ENCODE measurements around the gene MDN1.
A peak's percentile ranks its signal among the peaks of the same experiment; 100 is the strongest.
"Not testable (repeated sequence)": the region's sequence is repeated elsewhere in the genome, so short reads cannot be mapped to it uniquely, and the experiment has no call there.

MDN1 gene, protein sequence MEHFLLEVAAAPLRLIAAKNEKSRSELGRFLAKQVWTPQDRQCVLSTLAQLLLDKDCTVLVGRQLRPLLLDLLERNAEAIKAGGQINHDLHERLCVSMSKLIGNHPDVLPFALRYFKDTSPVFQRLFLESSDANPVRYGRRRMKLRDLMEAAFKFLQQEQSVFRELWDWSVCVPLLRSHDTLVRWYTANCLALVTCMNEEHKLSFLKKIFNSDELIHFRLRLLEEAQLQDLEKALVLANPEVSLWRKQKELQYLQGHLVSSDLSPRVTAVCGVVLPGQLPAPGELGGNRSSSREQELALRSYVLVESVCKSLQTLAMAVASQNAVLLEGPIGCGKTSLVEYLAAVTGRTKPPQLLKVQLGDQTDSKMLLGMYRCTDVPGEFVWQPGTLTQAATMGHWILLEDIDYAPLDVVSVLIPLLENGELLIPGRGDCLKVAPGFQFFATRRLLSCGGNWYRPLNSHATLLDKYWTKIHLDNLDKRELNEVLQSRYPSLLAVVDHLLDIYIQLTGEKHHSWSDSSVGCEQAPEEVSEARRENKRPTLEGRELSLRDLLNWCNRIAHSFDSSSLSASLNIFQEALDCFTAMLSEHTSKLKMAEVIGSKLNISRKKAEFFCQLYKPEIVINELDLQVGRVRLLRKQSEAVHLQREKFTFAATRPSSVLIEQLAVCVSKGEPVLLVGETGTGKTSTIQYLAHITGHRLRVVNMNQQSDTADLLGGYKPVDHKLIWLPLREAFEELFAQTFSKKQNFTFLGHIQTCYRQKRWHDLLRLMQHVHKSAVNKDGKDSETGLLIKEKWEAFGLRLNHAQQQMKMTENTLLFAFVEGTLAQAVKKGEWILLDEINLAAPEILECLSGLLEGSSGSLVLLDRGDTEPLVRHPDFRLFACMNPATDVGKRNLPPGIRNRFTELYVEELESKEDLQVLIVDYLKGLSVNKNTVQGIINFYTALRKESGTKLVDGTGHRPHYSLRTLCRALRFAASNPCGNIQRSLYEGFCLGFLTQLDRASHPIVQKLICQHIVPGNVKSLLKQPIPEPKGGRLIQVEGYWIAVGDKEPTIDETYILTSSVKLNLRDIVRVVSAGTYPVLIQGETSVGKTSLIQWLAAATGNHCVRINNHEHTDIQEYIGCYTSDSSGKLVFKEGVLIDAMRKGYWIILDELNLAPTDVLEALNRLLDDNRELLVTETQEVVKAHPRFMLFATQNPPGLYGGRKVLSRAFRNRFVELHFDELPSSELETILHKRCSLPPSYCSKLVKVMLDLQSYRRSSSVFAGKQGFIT (N-terminal part only)

DNA sequence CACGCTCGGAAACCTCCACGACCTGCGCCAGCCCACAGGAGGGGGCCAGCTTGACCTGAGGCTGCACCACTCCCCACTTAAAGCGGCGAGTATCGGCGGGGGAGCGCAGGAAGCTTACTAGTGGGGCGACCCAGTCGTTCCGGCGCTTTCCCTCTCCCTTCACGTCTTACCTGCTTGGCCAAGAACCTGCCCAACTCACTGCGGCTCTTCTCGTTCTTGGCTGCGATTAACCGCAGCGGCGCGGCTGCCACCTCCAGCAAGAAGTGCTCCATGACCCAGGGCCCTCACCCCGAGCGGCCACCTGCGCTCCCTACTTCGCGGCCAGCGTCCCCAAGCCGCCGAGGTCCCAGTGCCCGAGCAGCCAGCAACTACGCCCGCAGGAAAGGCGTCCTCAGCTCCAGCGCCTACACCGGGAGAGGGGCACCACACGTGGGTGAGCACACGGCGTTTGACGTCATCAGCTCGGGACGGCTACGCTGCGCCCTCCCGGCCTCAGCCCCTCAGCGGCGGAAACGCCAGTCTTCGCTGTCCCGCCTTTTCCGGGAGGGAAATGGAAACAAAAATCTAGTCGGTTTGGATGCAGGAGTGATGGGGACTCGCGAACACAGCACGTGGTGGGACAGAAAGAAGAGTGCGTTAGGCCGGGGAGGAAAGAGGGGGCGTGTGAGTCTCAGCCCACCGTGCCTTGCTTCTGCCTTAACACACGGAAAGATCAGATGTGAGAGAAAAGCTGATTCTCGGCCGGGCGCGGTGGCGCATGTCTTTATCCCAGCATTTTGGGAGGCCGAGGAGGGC is at the start of gene MDN1:
Gene MDN1 (minus strand): TSS at position 459 of the 795 bp plus-strand sequence. CDS start 187 bp downstream, at position 272.
- DNase-seq (ENCODE audit: low read depth), result peak; percentile 75

- no peak for DNase-seq (ENCODE audit: low read depth)
Observed at GRCh38 chr6:89866024-89866678, 46.6 kb upstream of the MDN1 start.

DNA sequence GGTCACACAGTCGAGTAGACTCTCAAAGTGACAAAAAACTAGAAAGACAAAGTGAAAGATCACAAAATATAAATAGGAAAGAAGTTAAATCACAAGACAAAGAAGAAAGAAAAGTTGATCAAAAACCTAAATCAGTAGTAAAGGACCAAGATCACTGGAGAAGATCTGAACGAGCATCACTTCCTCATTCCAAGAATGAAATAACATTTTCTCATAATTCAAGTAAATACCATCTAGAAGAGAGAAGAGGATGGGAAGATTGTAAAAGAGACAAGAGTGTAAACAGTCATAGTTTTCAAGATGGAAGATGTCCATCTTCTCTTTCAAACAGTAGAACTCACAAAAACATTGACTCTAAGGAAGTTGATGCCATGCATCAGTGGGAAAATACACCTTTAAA is 43.1 kb upstream of the MDN1 start:
- DNase-seq (ENCODE audit: low read depth), result no peak

DNA sequence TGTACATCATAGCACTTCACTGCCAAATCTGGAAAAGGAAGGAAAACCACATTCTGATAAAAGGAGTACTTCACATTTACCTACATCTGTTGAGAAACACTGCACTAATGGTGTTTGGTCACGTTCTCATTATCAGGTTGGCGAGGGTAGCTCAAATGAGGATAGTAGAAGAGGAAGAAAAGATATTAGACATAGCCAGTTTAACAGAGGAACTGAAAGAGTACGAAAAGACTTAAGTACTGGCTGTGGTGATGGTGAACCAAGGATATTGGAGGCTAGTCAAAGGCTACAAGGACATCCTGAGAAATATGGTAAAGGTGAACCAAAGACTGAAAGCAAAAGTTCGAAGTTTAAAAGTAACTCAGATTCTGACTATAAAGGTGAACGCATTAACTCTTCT is 42.7 kb upstream of the MDN1 start:
- no peak for DNase-seq (ENCODE audit: low read depth)

GRCh38 chr6:89859744-89860143 is 40.1 kb upstream of the MDN1 start:
- no peak for DNase-seq (ENCODE audit: low read depth)

DNA sequence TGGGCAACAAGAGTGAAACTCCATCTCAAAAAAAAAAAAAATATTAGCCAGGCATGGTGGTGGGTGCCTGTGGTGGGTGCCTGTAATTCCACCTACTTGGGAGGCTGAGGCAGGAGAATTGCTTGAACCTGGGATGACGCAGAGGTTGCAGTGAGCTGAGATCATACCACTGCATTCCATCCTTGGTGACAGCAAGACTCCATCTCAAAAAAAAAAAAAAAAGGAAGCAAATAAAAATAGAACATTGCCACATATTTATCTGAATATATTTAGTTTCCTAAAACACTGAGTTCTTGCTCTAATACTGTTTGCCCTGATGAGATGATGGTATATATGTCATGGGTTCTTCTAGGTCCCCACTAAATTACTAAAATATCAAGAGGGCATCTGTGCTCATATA is 38.4 kb upstream of the MDN1 start:
- DNase-seq (ENCODE audit: low read depth), result no peak

DNA sequence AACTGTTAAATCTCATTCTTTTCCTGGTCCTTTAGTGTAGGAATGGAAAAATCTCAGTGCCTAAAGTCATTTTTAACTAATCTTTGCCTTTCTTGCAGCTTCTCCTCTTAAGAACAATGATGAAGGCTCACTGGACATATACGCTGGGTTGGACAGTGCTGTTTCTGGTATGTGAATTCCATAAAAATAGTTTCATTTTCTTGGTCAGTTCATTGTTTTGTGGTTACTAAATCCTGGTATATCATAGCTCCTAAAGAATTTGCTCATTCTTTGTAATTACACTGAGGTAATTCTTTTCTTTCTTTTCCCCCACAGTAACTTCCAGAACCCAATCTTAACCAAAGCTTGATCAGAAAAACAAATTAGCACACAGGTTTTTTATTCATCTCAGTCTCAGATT is 33.5 kb upstream of the MDN1 start:
- DNase-seq (ENCODE audit: low read depth), result no peak

DNA sequence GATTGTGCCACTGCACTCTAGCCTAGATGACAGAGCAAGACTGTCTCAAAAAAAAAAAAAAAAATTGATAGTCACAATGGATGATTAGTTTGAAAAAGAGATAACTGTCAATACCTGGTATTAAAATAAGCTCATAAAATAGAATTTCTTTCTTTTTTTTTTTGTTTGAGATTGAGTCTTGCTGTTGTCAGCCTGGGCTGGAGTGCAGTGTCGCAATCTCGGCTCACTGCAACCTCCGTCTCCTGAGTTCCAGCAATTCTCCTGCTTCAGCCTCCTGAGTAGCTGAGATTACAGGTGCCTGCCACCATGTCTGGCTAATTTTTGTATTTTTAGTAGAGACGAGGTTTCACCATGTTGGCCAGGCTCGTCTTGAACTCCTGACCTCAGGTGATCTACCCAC is 27.9 kb upstream of the MDN1 start:
- not testable (repeated sequence) for DNase-seq (ENCODE audit: low read depth)

- no peak for DNase-seq (ENCODE audit: low read depth)
Observed at GRCh38 chr6:89843070-89843469, 23.5 kb upstream of the MDN1 start.

GRCh38 chr6:89842228-89842627 is 22.6 kb upstream of the MDN1 start:
- no peak for DNase-seq (ENCODE audit: low read depth)

GRCh38 chr6:89840538-89840937 is 20.9 kb upstream of the MDN1 start:
- DNase-seq (ENCODE audit: low read depth), result no peak

DNA sequence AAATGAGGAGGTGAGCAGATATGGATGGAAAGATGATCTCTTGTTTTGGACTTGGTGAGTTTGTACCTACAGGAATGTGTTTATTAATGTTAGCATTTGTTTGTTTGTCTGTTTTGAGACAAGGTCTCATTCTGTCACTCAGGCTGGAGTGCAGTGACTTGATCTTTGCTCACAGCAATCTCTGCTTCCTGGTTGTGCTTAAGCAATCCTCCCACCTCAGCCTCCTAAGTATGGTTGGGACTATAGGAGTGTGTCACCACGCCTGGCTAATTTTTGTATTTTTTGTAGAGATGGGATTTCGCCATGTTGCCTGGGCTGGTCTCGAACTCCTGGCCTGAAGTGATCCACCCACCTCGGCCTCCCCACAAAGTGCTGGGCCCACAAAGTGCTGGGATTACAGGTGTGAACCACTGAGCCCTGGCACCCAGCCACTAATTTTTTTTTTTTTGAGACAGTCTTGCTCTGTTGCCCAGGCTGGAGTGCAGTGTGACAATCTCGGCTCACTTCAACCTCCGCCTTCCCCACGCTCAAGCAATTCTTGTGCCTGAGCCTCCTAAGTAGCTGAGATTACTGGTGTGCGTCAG is 17.1 kb upstream of the MDN1 start:
- no peak for DNase-seq (ENCODE audit: low read depth)

DNA sequence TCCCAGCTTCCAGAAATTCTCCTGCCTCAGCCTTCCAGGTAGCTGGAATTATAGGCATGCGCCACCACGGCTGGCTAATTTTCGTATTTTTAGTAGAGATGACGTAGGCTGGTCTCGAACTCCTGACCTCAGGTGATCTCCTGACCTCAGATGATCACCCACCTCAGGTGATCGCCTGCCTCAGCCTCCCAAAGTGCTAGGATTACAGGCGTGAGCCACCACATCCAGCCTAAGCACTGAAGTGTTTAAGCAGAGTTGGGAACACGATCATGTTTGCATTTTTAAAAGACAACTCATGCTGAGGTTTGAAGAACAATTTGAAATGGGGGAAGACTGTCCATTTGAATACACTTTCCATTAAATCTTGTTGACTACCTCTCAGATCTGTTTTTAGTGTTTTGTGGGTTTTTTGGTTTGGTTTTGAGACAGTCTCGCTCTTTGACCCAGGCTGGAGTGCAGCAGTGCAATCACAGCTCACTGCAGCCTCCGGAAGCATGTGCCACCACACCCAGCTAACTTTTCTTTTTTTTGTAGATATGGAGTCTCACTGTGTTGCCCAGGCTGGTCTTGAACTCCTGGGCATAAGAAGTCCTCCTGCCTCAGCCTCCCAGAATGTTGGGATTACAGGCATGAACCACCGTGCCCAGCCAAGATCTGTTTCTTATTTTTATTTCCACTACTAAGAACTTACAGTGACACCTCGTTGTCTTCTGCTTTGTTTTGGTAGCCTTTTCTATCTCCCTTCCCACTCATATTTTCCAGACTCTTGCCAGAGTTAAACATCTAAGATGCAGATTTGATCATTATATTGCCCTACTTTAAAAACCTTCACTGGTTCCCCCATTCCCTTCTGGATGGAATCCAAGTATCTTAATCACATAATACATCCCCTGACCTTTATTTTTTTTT is 15.5 kb upstream of the MDN1 start:
- DNase-seq (ENCODE audit: low read depth), result no peak

DNA sequence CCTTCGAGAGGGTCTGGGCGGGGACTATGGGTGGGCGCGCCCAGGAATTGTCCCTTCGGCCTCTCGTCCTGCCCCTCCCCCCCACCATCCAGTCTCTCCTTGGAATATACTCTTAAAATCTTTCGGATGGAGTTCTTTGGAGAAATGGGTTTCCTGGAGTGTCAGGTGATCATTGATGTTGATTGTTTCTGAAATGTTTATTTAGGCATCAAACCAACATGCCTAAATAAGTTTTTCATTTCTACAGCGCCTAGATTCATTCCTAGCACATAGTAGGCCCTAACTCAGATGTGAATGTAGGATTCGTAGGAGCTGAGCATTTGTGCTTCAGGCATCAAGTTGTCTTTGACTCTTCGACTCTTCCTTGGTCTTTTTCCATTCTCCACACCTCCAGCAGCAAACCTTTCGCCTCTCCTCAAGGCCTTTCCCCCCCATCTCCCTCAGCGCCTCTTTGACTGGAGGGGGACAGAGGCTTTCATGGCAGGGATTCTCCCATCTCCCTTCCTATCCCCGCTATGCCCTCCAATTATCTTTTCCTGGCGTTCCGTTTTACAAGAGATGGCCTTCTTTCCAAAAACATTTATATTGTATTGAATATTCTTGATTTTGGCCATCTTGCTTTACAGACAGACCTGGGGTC is 10.7 kb upstream of the MDN1 start:
- no peak for DNase-seq (ENCODE audit: low read depth)

DNA sequence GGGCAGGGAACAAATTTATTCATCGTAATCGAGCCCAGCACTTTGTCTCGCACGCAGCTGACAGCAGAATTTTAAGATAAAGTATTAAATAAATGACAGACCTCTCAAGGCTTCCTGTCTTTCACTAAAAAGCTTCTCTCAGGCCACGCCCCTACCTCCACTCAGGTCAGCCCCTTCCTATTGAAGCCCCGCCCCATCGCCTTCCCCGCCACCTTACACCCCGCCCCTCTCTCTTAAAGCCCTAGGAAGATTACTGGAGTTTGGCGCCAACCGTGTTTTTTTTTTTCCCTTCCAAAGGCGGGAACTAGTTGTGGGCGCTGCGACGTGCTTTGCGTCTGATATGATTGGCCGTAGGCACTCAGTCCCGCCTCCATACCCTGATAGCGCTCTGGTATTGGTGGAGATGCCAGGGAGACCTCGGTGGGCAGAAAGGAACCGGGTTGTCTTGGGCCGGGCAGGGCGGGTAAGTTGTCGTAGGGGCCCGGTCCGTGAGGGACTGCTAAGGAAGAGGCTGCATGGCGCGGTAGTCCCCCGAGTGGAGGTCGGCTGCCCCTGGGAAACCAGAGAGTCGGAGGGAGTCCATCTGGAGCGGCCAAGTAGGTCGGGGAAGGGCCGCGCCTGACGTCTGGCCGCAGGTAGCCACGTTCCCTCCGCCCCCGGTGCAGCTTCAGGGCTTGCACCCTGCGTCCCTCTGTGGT is 10.0 kb upstream of the MDN1 start, which contains the start of gene CASP8AP2:
Gene CASP8AP2 (plus strand): TSS at position 409 of the 698 bp plus-strand sequence.
- peak; percentile 88 for DNase-seq (ENCODE audit: low read depth)

DNA sequence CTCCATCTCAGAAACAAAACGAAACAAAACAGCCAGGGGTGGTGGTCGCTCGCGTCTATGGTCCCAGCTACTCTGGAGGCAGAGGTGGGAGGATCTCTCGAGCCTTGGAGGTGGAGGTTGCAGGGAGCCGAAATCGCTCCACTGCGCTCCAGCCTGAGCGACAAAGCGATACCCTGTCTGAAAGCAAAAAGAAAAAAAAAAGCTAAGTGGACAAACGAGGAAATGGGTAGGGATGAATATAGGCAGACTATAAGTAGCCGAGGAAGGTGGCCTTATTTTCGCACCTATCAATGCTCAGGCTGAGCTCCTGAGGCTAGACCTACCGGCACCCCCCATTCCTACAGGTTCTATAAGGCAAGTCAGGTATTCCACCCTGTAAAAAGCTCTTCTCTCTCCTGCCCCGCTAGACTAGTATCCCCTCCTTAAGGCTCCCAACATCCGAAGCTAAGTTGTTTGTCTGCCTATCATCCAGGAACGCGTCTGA is 9.4 kb upstream of the MDN1 start:
- DNase-seq (ENCODE audit: low read depth), result no peak

DNA sequence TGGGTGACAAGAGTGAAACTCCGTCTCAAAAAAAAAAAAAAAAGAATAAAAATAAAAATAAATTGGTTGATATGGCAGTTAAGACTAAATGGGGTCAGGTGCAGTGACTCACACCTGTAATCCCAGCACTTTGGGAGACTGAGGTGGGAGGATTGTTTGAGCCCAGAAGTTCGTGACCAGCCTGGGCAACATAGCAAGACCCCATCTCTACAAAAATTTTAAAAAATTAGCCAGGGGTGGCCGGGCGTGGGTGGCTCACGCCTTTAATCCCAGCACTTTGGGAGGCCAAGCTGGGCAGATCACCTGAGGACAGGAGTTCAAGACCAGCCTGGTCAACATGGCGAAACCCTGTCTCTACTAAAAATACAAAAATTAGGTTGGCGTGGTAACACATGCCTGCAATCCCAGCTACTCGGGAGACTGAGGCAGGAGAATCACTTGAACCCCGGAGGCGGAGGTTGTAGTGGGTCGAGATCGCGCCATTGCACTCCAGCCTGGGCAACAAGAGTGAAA is 8.9 kb upstream of the MDN1 start:
- DNase-seq (ENCODE audit: low read depth), result not testable (repeated sequence)

DNA sequence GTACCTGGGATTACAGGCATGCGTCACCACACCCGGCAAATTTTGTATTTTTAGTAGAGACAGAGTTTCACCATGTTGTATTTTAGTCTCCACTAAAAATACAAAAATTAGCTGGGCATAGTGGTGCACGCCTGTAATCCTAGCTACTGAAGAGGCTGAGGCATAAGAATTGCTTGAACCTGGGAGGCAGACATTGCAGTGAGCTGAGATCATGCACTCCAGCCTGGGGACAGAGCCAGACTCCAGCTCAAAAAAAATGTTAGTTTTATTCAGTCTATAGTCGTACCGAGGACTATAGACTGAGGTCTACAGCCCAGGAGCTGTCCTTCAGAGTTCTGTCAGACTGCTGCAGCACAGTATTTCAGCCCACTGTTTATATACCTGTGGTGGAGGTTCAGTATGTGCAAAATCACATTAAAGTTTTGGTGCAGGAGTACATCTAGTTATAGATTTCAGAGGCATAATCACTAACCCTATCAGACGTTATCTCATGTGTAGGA is 6.5 kb upstream of the MDN1 start:
- no peak for DNase-seq (ENCODE audit: low read depth)

All from stimulated activated CD8-positive, alpha-beta memory T cell treated with anti-CD3 and anti-CD28 coated beads, Interleukin-12 subunit alpha, Interleukin-12 subunit beta, amount 100 ng/mL, for 1 hour (primary cell).